GM12878 (cell line): Measurements from ENCODE around the gene NOCT. TPM values are rescaled to one million over a fixed set of nuclear protein-coding genes. Genes with fewer than 3 reads are reported as not detected.

Source experiments
- ATAC-seq: fragments of 200-7000 bp; cut with Tn5 transposase; 3 replicates; pipeline ENCODE4 v1.9.1; 2020; ENCODE audit warnings: mild to moderate bottlenecking, moderate library complexity
- BruUV-seq: library from RNA; stranded (reverse); fragments of 400-500 nt; replicated peaks from 2 replicates; lab custom pipeline; 2021; lab: Mats Ljungman, UMichigan
- CTCF ChIA-PET: fragments of 300-600 bp; sonication (Branson Sonifier 250); formaldehyde crosslinking; extraction: SDS; loops from one replicate; lab custom pipeline; 2021; ENCODE audit warnings: inconsistent platforms; lab: Yijun Ruan, JAX
- POLR2A ChIA-PET: fragments of 350-600 bp; formaldehyde crosslinking; extraction: SDS; loops from one replicate; lab custom pipeline; 2021; ENCODE audit warnings: inconsistent platforms; lab: Charles Lee
- RAD21 ChIA-PET: fragments of 300-600 bp; sonication (Branson Sonifier 250); formaldehyde crosslinking; loops from one replicate; lab custom pipeline; 2023; ENCODE audit warnings: antibody characterized with exemption; ENCODE audit not compliant: unreplicated experiment; lab: Charles Lee
- SMC1A ChIA-PET: fragments of 300-600 bp; sonication (Branson Sonifier 250); formaldehyde crosslinking; loops from one replicate; lab custom pipeline; 2023; ENCODE audit not compliant: unreplicated experiment, uncharacterized antibody; lab: Charles Lee
- DNase-seq: peaks from one replicate; pipeline ENCODE4 v3.0.0-alpha.2; 2011; ENCODE audit warnings: low read depth, low spot score
- FAIRE-seq: peaks from 3 replicates; lab custom pipeline; 2011; peaks lifted over from hg19 to GRCh38; lab: Jason Lieb, UNC
- H2AFZ ChIP-seq: 2 replicates; pipeline ENCODE4 v1.6.0; 2011; ENCODE audit warnings: low read depth, low read length, control low read depth; ENCODE audit not compliant: control insufficient read depth
- H3K27ac ChIP-seq: 2 replicates; pipeline ENCODE4 v1.5.1; 2011; ENCODE audit warnings: control low read depth; ENCODE audit not compliant: control insufficient read depth, insufficient read depth
- H3K27me3 ChIP-seq, 2 experiments: replicated peaks in 1 of 2; 2 replicates each; pipeline versions ENCODE4 v1.6.0 to v1.6.1; 2011; ENCODE audit warnings: low read length in 1 of 2; ENCODE audit not compliant: control insufficient read depth in 2 of 2, insufficient read depth in 2 of 2
- H3K36me3 ChIP-seq, 2 experiments: 2 replicates each; pipeline ENCODE4 v1.5.1; 2011; ENCODE audit warnings: low read length in 1 of 2; ENCODE audit not compliant: control insufficient read depth in 2 of 2, insufficient read depth in 2 of 2
- H3K4me1 ChIP-seq: 2 replicates; pipeline ENCODE4 v1.6.1; 2011; ENCODE audit warnings: mild to moderate bottlenecking, low read length, moderate library complexity, mixed read lengths; ENCODE audit not compliant: control insufficient read depth, insufficient read depth
- H3K4me2 ChIP-seq: 2 replicates; pipeline ENCODE4 v1.6.0; 2011; ENCODE audit warnings: control low read depth; ENCODE audit not compliant: control insufficient read depth, insufficient read depth
- H3K4me3 ChIP-seq: fragments of 200-600 bp; sonication (generic); 2 replicates; pipeline ENCODE4 v1.5.1; 2016
- H3K79me2 ChIP-seq: 2 replicates; pipeline ENCODE4 v1.6.0; 2011; ENCODE audit warnings: low read length; ENCODE audit not compliant: control insufficient read depth, insufficient read depth
- H3K9ac ChIP-seq: 2 replicates; pipeline ENCODE4 v1.8.0; 2011; ENCODE audit warnings: low read length, control low read depth, mixed read lengths; ENCODE audit not compliant: control insufficient read depth, insufficient read depth
- H3K9me3 ChIP-seq: replicated peaks from 3 replicates; pipeline ENCODE4 v1.5.1; 2011; ENCODE audit warnings: mild to moderate bottlenecking, low read length; ENCODE audit not compliant: control insufficient read depth, insufficient read depth
- H4K20me1 ChIP-seq: 2 replicates; pipeline ENCODE4 v1.6.0; 2011; ENCODE audit not compliant: control insufficient read depth, insufficient read depth
- BMI1 ChIP-seq: fragments of 450-650 bp; IDR thresholded peaks from 2 replicates; pipeline ENCODE4 v1.6.1; 2016; ENCODE audit warnings: mild to moderate bottlenecking, moderate library complexity, borderline replicate concordance
- CHD2 ChIP-seq: IDR thresholded peaks from 2 replicates; pipeline ENCODE4 v1.6.1; 2011; ENCODE audit warnings: low read depth, low read length, improper control_type of control experiment, borderline replicate concordance
- FOXK2 ChIP-seq: fragments of 450-650 bp; IDR thresholded peaks from 2 replicates; pipeline ENCODE4 v1.6.1; 2017; ENCODE audit warnings: mild to moderate bottlenecking, moderate library complexity
- IKZF1 ChIP-seq: fragments of 450-650 bp; conservative IDR thresholded peaks from 2 replicates; pipeline ENCODE4 v1.6.1; 2017; ENCODE audit warnings: antibody characterized with exemption, mild to moderate bottlenecking
- JUNB ChIP-seq: IDR thresholded peaks from 2 replicates; pipeline ENCODE4 v1.6.1; 2016; ENCODE audit warnings: antibody characterized with exemption, mild to moderate bottlenecking
- KAT2A ChIP-seq: conservative IDR thresholded peaks from 2 replicates; pipeline ENCODE4 v1.6.1; 2011; ENCODE audit warnings: low read depth, low read length; ENCODE audit not compliant: control insufficient read depth
- MTA3 ChIP-seq: IDR thresholded peaks from 2 replicates; pipeline ENCODE4 v1.6.1; 2012; ENCODE audit warnings: low read length, inconsistent platforms, borderline replicate concordance
- MYB ChIP-seq: fragments of 150-350 bp; IDR thresholded peaks from 2 replicates; pipeline ENCODE4 v1.6.1; 2014; ENCODE audit warnings: mild to moderate bottlenecking, low read depth, low read length, borderline replicate concordance
- SMARCA5 ChIP-seq: fragments of 450-650 bp; IDR thresholded peaks from 2 replicates; pipeline ENCODE4 v1.6.1; 2017; ENCODE audit warnings: mild to moderate bottlenecking
- ZNF384 ChIP-seq: IDR thresholded peaks from 2 replicates; pipeline ENCODE4 v1.6.1; 2012; ENCODE audit warnings: low read depth, mild to moderate bottlenecking, low read length, improper control_type of control experiment, borderline replicate concordance
- WGBS: methylation state at CpG from one replicate; pipeline ENCODE4 v1.1.6; 2016; ENCODE audit warnings: low lambda C conversion rate; ENCODE audit not compliant: insufficient replicate concordance, insufficient coverage; ENCODE audit errors: missing lambda C conversion rate; 5-methylcytosine and 5-hydroxymethylcytosine counted together
- in situ Hi-C: fragments of 300-500 bp; cut with MboI; formaldehyde crosslinking; loops from 9 replicates; pipeline ENCODE4 v1.14.3; 2018; ENCODE audit warnings: mixed read lengths
- intact Hi-C: fragments of 100-400 bp; cut with micrococcal nuclease; formaldehyde crosslinking; loops from one replicate; pipeline ENCODE4 v1.14.2; 2022; ENCODE audit not compliant: unreplicated experiment
- polyA plus RNA-seq, 11 experiments: library from polyadenylated mRNA; depleted of rRNA in 4 of 11; unstranded in 6 of 11; stranded (reverse) in 5 of 11; fragments of >200 nt; fragmentation: Nextera tagmentation in 4 of 11; fragmentation: Illumina TruSeq in 1 of 11; extraction: Ambion mirVana in 4 of 11; extraction: Trizol in 1 of 11; gene quantifications; 1 replicate in 1 of 11; 2 replicates in 10 of 11; pipeline versions ENCODE4 v1.2.1 to v1.2.3, GENCODE V29; 2011 to 2016; ENCODE audit warnings: inconsistent platforms in 2 of 11, missing spikeins in 2 of 11, low read depth in 1 of 11
- total RNA-seq, 4 experiments: library from RNA; depleted of rRNA in 3 of 4; stranded (reverse); fragments of >200 nt in 3 of 4; fragmentation: Illumina TruSeq in 1 of 4; extraction: Trizol in 1 of 4; gene quantifications; 2 replicates each; pipeline versions ENCODE4 v1.2.1 to v1.2.3, GENCODE V29; 2013 to 2021
- TF ChIP-seq, protein P1 (sequence below): IDR thresholded peaks from 2 replicates; pipeline ENCODE4 v1.6.1; 2012; ENCODE audit warnings: low read depth, low read length, improper control_type of control experiment
- TF ChIP-seq, protein P2 (sequence below): fragments of 450-650 bp; IDR thresholded peaks from 2 replicates; pipeline ENCODE4 v1.6.1; 2016; ENCODE audit warnings: mild to moderate bottlenecking, moderate library complexity, borderline replicate concordance
- TF ChIP-seq, protein P3 (sequence below): fragments of 450-650 bp; IDR thresholded peaks from 2 replicates; pipeline ENCODE4 v1.6.1; 2018; ENCODE audit warnings: mild to moderate bottlenecking, low read depth, moderate library complexity; ENCODE audit not compliant: partially characterized antibody
- TF ChIP-seq, protein P4 (sequence below): IDR thresholded peaks from 2 replicates; pipeline ENCODE4 v1.6.1; 2011; ENCODE audit warnings: low read depth, low read length, improper control_type of control experiment, borderline replicate concordance

The NOCT gene
- total and polyA plus RNA-seq, 10 of the 15 experiments (the other 5 are each of a cell fraction or from before 2014, with no cell fraction given): 1.4 to 17.6 (median 8.1) TPM

DNA sequence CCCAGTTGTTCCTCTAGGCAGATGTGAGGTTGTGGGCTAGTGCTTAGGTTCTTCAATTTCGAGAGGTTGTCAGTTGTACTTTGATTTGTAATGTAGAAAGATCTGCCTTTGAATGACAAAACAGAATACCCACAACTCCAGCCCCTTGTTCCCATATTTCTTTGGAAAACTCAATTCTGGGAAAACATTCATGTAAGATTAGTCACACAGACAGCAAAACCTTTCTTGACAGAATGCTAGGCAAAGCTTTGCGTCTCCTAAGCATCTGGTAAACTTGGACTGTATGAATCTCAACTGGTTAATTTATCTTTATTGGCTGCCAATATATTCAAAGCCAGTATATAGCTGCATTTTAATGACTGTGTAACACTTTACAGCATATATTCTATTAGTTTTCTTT lies 34.9 kb downstream of the NOCT start:
- POLR2A ChIA-PET: interaction anchor here (0.6 to 0.7 kb wide), 3 partner anchors 30 to 341 kb away, joined by 3 to 5 read pairs (median 5); no protein-coding TSS in a partner anchor
- RAD21 ChIA-PET: no interaction called here
- DNase-seq (no peak), FAIRE-seq (no peak), ATAC-seq (0 out of 3 replicates have a peak, but pooled peaks have one; percentile 18)
- no peaks in the 10 kb centered on the region for H3K4me1 ChIP-seq
- no TSS peak for BruUV-seq
- WGBS: 67% methylated on average over 2 of the region's 2 CpGs
- intact Hi-C loops (no loop called here), in situ Hi-C loops (no loop called here)
- no peaks in the 10 kb centered on the region for H4K20me1 ChIP-seq
- H3K27me3 ChIP-seq: no peaks in the 10 kb centered on the region
- H3K36me3 ChIP-seq: peaks cover 0 to 31% of the 10 kb centered on the region in 2 experiments; a peak in 2 of 4 replicates
- SMC1A ChIA-PET: interaction anchor here (0.5 to 1.1 kb wide), 3 partner anchors 20 to 256 kb away, joined by 3 to 5 read pairs (median 3); no protein-coding TSS in a partner anchor
- H3K79me2 ChIP-seq: no peaks in the 10 kb centered on the region
- no peak overlapping the region for H3K4me2 ChIP-seq
- no peak overlapping the region for H3K9ac ChIP-seq
- no peak overlapping the region for H3K27ac ChIP-seq
- no peak overlapping the region for H3K4me3 ChIP-seq
- no peaks in the 10 kb centered on the region for H3K9me3 ChIP-seq
- CTCF ChIA-PET: interaction anchor here (0.6 kb wide), 1 partner anchor 12 kb away, joined by 3 read pairs; no protein-coding TSS in a partner anchor
- H2AFZ ChIP-seq: no peak overlapping the region
- TF ChIP-seq BMI1 (no peak), JUNB (no peak), FOXK2 (no peak), KAT2A (no peak), IKZF1 (no peak), MTA3 (no peak), ZNF384 (no peak), SMARCA5 (no peak), CHD2 (no peak), MYB (no peak)
- TF ChIP-seq, protein P1, sequence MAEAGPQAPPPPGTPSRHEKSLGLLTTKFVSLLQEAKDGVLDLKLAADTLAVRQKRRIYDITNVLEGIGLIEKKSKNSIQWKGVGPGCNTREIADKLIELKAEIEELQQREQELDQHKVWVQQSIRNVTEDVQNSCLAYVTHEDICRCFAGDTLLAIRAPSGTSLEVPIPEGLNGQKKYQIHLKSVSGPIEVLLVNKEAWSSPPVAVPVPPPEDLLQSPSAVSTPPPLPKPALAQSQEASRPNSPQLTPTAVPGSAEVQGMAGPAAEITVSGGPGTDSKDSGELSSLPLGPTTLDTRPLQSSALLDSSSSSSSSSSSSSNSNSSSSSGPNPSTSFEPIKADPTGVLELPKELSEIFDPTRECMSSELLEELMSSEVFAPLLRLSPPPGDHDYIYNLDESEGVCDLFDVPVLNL: no peak
- TF ChIP-seq, protein P2, sequence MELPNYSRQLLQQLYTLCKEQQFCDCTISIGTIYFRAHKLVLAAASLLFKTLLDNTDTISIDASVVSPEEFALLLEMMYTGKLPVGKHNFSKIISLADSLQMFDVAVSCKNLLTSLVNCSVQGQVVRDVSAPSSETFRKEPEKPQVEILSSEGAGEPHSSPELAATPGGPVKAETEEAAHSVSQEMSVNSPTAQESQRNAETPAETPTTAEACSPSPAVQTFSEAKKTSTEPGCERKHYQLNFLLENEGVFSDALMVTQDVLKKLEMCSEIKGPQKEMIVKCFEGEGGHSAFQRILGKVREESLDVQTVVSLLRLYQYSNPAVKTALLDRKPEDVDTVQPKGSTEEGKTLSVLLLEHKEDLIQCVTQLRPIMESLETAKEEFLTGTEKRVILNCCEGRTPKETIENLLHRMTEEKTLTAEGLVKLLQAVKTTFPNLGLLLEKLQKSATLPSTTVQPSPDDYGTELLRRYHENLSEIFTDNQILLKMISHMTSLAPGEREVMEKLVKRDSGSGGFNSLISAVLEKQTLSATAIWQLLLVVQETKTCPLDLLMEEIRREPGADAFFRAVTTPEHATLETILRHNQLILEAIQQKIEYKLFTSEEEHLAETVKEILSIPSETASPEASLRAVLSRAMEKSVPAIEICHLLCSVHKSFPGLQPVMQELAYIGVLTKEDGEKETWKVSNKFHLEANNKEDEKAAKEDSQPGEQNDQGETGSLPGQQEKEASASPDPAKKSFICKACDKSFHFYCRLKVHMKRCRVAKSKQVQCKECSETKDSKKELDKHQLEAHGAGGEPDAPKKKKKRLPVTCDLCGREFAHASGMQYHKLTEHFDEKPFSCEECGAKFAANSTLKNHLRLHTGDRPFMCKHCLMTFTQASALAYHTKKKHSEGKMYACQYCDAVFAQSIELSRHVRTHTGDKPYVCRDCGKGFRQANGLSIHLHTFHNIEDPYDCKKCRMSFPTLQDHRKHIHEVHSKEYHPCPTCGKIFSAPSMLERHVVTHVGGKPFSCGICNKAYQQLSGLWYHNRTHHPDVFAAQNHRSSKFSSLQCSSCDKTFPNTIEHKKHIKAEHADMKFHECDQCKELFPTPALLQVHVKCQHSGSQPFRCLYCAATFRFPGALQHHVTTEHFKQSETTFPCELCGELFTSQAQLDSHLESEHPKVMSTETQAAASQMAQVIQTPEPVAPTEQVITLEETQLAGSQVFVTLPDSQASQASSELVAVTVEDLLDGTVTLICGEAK: no peak
- TF ChIP-seq, protein P3, sequence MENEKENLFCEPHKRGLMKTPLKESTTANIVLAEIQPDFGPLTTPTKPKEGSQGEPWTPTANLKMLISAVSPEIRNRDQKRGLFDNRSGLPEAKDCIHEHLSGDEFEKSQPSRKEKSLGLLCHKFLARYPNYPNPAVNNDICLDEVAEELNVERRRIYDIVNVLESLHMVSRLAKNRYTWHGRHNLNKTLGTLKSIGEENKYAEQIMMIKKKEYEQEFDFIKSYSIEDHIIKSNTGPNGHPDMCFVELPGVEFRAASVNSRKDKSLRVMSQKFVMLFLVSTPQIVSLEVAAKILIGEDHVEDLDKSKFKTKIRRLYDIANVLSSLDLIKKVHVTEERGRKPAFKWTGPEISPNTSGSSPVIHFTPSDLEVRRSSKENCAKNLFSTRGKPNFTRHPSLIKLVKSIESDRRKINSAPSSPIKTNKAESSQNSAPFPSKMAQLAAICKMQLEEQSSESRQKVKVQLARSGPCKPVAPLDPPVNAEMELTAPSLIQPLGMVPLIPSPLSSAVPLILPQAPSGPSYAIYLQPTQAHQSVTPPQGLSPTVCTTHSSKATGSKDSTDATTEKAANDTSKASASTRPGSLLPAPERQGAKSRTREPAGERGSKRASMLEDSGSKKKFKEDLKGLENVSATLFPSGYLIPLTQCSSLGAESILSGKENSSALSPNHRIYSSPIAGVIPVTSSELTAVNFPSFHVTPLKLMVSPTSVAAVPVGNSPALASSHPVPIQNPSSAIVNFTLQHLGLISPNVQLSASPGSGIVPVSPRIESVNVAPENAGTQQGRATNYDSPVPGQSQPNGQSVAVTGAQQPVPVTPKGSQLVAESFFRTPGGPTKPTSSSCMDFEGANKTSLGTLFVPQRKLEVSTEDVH: no peak
- TF ChIP-seq, protein P4, sequence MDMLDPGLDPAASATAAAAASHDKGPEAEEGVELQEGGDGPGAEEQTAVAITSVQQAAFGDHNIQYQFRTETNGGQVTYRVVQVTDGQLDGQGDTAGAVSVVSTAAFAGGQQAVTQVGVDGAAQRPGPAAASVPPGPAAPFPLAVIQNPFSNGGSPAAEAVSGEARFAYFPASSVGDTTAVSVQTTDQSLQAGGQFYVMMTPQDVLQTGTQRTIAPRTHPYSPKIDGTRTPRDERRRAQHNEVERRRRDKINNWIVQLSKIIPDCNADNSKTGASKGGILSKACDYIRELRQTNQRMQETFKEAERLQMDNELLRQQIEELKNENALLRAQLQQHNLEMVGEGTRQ: no peak
